Superior temporal gyrus (tissue), 1 donor: ENCODE data around the gene NTN3.
A peak's percentile ranks its signal among the peaks of the same experiment; 100 is the strongest.
"Not testable (repeated sequence)": the region's sequence is repeated elsewhere in the genome, so short reads cannot be mapped to it uniquely, and the experiment has no call there.

Source experiments
- DNase-seq: peaks from one replicate; pipeline ENCODE4 v3.0.0-alpha.2; 2016; ENCODE audit errors: extremely low spot score

NTN3 gene

DNA sequence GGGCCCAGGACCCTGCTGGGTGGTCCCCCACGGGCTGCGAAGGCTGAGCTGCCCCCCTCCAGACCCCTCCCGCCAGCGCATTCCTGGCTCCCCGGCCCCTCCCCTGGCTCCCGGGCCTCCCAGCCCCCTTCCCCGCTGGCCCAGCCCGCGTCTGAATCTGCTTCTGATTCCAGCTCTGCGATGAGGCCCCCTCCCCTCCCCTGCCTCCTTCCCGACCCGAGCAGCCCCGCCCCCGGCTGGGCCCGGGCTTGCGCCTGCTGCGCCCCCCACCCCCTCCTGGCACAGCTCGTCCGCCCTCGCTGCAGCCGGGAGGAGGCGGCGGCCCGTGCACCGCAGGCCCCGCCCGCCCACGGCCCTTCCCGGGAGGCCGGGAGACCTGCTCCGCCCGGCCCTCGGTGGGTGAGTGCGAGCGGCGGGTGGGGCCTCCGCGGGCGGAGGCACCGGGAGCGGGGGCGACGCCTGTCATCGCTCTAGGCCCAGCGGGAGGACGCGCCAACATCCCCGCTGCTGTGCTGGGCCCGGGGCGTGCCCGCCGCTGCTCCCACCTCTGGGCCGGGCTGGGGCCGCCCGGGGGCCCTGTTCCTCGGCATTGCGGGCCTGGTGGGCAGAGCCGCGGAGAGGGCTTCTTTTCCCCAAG is at the start of gene NTN3:
NTN3 (plus strand) TSS at position 282 of the 637 bp plus-strand sequence. CDS start 405 bp downstream, outside the sequence.
- DNase-seq, result no peak

DNA sequence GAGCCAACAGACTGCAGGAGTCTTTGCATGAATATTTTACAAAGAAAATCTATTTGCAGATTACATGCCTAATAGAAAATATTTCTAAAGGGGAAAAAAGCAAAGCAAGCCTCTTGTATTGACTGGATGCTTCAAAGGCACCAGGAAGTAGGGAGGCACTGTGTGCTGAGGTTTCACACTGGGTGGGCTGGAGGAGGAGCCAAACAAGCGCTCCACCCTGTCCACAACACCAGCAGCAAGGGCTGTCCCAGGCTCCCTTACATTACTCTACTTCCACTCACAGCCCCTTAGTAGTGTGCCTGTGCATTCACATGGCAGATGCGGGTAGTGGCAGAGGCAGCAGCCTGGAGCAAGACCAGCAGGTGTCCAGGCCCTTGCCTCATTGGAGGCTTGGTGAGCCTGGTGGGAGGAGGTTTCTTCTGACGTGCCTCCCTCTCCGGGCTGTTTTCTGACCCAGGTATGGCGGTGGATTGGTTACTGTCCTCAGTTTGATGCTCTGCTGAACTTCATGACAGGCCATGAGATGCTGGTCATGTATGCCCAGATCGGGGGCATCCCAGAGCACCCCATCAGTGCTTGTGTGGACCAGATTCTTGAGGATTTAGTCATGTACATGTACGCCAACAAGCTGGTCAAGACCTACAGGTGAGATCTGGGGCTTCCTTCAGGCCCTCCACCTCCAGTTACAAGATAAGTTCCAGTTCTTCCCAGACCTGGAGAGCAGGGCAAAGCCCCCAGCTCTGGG is 48.8 kb upstream of the NTN3 start:
- DNase-seq, result no peak

DNA sequence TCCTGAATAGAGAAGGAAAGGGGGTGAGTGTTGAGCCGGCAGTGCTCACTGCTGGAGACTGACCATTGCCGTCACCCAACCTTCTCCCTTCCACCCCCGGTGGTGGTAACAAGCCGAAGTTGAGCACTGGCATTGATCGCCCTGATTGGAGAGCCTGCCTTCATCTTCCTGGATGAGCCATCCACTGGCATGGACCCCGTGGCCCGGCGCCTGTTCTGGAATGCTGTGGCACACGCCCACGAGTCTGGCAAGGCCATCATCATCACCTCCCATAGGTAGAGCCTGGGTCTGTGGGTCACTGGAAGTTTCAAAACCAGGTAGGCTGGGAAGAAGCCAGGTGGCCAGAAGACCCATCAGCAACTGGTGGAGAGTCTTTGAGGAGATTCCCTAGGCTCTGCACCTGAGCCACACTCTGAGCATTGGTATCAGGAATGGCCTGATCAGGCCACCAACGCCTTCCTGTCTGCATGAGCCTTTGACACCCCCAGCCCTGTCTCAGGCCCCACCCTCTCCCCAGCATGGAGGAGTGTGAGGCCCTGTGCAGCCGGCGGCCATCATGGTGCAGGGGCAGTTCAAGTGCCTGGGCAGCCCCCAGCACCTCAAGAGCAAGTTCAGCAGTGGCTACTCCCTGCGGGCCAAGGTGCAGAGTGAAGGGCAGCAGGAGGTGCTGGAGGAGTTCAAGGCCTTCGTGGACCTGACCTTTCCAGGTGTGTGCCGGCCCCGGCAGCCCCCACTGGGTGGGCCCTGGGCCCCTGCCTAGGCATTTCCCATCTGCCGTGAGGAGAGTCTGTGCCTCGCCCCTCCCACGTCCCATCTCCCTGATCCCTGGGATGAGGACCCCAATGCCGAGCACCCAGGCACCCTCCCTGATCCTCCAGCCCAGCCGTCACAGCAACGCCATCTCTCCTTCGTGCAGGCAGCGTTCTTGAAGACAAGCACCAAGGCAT is 46.8 kb upstream of the NTN3 start:
- no peak for DNase-seq

DNA sequence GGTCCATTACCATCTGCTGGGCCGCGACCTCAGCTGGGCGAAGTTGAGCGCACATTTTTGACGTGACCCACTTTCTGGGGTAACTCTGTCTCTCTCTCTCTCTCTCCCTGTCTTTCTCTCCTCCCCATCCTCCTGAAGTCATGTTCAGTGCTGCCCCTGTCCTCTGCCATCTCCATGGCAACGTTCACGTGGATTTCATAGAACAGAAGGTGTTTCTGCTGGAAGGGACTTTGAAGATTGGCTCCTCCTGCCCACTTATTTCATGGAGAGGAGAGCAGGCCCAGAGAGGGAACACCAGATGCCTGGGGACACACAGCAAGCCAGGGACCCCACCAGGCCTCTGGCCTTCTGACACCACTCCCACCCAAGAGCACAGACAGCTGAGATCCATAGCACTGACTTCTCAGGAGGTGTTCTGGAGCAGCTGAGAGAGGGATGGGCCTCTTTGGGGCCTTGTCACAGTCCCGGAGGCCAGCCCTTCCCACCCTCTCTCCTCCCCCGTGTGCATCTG is 46.0 kb upstream of the NTN3 start:
- no peak for DNase-seq

DNA sequence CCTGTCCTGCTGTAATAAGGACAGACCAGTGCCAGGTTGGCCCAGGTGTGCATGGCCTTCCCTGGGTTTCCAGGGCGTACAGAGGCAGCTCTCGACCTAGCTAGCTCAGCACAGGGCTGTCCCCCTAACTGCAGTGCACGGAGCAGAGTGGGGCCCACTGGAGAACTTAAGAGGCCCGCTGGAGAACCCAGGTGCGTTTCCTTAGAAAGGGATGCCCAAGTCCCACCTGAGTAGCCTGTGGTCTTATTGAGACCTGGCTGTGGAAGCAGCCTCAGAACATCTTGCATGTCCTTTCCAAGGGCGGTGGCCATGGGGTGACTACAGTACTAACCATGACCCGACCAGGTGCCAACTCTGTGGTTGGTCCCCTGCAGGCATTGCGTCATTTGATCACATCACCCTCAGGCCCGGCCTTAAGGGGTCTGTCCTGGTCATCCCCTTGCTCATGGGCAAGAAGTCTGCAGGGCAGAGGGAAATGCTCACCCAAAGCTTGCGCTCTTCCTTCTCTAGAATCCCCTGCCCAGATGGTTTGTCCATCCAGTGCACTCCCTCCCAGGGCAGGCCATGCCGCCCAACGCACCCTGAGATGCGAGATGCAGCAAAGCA is 45.2 kb upstream of the NTN3 start:
- no peak for DNase-seq

DNA sequence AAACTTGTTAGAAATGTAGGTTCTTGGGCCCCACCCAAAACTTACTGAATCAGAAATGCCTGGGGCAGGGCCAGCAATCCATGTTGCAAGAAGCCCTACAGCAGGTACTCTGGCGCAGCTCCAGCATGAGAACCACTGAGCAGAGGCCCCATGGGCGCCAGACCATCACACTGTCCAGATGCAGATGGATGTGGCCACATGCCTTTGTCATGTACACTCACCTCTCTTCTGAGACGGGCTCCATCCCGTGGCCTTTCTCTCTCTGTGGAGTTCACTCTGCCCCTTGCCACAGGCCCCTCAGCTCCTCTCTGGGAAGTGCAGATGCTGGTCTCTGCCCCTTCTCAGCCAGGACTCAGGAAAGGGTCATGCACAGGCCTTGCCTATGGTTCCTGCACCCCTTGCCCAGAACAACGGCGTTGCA is 44.1 kb upstream of the NTN3 start:
- no peak for DNase-seq

DNA sequence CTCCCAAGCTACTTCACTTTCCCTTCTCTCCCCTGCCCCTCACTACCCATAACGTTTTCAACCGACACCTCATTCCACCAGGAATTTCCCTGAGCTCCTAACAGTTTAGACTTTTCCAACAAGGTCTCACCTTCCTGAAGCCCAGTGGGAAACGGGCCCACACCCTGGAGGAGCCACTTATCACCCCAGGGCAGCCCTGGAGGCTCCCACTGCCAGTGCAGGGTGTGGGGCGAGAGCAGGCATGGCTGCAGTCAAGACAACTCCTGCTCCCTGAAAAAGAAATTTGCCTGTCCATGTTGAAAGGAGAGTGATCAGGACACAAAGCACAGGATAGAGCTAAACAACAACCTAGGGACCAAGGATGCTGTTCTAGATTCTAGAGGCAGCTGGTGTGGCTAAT is 43.6 kb upstream of the NTN3 start:
- no peak for DNase-seq

DNA sequence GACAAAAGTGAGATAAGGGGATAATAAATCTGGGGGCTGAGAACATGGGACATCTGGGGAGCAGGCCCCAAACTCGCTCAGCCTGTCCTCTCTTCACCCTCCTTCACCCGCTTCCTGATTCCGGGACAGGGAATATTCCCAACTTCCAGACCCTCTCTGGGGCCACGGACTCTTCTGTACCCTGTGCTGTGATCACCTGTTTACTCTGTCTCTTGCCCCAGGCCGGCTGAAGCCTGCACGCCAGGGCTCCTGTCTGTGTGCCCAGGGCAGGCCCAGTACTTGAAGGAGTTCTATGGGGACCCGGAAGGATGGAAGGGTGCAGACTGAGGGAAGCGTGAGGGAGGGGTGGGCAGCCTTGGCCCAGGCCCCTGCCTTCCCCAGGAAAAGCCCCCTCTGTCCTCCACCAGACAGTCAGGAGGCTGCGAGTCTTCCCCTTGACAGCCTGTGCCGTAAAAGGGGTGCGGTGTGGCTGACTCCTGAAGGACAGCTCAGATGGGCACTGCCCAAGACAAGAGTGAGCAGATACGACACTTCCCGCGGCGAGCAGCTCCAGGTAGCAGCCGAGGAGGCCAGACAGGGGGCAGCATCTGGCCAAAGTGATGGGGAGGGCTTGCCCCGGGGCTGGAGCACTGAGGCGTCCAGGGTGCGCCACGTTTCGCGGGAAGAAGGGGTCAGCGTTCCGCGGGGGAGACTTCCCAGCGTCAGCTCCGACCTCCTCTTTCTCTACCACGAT is 42.9 kb upstream of the NTN3 start:
- DNase-seq, result no peak

DNA sequence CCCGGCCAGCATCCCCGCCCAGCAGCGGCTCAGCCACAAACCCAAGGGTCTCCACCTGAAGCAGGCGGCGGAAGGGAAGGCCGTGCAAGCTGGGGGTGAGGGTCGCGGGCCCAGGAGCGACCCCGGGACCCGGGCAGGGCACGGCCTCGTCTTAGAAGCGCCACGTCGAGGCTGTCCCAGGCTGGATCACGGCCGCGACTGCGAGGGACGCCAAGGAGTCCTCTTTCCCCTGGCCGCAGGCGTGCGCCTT is 42.4 kb upstream of the NTN3 start:
- no peak for DNase-seq

DNA sequence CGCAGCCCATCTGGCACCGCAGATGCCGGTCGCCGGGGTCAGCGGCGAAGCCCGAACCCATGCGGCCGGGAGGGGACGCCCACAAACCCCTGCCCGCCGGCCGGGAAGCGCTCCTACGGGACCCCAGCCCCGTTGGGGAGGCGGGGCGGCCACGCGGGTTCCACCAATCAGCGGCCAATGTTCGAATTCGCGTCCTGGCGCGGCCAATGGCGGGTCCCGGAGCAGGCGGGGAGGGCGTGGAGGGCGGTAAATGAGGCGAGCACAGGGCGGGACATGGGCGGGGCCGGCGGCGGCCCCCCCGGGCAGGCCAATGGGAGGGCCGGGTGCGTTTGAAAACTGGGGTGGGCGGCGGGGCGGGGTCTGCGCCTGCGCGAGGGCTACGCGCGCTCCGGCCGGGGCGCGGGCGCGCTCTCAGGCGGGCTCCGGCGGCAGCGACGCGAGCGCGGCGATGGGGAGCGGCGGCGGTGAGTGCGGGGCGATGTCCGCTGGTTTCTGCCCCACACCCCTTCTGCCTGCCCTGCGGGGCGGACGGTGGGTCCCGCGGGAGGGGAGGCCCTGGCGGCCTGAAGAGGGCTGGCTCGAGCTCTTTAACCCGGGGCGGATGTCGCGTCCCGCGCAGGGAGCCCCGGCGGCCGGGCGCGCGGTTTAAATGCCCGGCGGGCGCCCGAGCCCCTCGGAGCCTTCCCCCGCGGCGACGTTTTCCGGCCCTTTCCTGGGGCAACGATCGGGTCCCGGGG is 41.9 kb upstream of the NTN3 start, which contains the start of gene CCNF:
CCNF (plus strand) TSS at position 414 of the 737 bp plus-strand sequence; CDS start at position 449, 35 bp downstream.
- DNase-seq, result peak; percentile 94

DNA sequence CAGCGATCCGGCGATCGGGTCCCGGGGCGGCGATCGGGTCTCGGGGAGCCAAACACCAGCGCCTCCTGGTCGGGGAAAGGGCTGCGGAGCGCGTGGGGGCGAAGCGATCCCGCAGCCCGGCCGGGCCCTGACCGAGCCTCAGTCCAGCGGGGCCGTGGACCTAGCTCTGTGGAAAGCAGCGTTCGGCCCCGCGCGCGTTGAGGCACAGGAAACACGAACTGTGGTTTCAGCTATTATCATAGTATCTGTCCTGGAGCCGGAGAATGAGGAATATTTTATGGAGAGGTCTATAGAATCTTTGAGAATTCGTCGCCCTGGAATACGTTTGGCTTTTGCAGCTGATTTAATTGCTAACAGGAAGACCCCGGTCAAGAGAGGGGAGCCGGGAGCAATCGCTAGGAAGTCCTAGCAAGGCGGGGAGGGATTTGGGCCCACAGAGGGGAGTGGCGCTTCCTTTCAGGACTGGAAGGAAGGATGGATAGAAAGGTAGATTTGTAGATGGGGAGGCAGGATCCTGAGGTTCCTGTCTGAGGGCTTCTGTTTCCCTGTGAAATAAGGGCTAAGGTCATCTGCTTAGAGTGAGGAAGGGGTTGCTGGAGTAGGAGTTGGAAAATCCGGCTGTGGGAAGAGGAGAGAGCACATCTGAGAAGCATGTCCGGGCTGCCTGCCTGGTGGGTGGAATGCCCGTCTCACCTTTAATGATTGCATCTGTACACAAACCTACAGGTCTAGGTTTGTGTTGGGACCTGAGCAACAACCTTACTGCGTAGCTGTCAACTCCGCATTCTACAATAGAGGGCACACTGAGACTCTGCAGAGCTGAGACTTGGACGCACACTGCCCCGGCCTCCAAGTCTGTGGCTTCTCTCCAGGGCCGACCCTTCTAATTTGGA is 41.1 kb upstream of the NTN3 start:
- DNase-seq, result peak; percentile 60

DNA sequence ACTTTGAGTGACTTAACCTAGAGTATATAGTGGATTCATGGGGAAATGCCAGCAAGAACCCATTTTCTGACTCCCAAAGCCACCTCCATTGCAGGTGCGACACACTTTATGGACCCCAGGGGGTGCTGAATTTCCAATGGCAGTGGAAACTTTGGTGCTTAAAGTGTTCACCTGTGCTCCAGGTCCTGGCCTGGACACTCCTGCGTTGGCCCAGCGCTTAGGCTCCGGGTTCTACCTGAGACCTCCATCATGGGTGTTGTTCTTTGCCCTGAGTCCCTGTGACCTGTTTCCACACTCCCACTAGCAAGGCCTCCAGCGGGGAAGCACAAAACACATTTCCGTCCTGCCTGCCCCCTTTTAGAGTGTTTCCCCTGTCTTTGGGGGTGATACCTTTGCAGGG is 38.8 kb upstream of the NTN3 start:
- no peak for DNase-seq

DNA sequence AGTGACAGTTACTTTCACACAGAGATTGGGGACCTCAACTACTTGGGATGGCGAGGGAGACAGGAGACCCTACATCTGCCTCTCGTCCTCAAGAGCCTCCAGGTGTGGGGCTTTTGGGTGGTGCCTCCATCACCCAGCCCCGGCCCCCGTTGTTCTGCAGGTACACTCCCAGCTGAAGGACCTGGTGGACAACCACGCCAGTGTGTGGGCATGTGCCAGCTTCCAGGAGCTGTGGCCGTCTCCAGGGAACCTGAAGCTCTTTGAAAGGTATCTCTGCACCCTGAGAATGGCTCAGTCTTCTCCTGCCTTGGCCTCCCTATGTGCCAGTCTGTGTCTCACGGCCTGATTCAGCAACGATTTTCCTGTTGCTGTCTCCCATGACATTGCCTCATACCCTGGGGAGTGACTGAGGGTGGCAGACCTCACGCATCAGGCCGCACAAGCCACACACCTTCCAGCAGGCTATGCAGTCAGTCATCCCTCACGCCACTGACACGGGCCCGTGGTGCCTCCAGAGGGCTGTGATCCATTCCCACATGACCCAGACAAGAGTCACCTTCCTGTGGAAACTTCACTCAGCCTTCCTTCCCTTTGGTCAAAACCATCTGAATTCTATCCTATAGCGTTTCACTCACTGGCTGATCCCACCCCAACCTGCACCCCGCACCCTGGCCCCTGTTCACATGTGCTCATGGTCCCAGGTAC is 38.1 kb upstream of the NTN3 start:
- no peak for DNase-seq

DNA sequence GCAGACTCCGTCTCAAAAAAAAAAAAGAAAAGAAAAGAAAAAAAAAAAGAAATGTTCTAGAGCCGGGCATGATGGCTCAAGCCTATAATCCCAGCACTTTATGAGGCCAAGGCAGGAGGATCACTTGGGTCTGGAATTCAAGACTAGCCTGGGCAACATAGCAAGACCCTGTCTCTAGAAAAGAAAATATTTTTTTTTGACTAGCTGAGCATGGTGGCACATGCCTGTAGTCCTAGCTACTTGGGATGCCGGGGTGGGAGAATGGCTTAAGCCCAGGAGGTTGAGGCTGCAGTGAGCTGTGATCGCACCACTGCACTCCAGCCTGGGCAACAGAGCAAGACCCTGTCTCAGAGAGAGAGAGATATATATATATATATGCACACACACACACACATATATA is 35.9 kb upstream of the NTN3 start:
- DNase-seq, result not testable (repeated sequence)

DNA sequence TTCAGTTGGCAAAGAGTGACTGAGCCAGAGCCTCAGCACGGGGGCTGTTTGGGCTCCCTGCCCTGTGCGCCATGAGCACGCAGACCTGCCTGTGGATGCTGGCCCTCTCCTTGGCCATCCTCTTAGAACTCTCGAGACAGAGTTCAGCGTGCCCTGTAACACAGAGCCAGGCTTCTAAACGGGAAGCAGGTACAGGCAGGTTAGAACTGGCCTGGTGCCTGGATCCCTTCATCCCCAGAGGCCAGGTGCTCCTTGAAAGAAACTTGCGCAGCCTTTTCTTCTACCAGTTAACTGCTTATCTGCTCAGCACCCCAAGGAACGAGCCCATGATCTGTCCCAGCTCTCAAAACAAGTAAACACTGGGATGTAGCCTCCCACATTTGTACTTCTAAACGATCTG is 35.0 kb upstream of the NTN3 start:
- DNase-seq, result no peak

DNA sequence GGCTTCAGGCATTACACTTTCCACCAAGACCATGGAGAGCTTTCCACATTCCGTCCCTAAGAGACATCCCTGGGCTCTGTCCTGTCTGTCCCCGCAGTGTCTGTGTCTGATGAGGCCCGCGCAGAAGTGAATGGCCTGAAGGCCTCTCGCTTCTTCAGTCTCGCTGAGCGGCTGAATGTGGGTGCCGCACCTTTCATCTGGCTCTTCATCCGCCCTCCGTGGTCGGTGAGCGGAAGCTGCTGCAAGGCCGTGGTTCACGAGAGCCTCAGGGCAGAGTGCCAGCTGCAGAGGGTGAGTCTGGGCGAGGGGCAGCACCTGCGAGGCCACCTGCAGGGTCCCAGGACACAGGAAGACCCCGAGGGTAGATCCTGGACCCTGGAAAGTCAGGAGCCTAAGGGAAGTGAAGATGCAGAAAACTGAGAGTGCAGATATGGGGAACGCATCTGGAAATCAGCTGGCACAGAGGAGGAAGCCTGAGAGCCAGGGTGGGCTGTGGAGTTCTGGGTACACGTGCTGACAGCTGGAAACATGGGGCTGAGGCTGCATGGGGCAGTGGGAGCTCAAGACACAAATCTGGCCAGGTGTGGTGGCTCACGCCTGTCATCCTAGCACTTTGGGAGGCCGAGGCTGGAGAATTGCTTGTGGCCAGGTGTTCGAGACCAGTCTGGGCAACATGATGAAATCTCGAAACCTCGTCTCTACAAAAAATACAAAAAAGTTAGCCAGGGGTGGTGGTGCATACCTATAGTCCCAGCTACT is 33.9 kb upstream of the NTN3 start:
- no peak for DNase-seq

DNA sequence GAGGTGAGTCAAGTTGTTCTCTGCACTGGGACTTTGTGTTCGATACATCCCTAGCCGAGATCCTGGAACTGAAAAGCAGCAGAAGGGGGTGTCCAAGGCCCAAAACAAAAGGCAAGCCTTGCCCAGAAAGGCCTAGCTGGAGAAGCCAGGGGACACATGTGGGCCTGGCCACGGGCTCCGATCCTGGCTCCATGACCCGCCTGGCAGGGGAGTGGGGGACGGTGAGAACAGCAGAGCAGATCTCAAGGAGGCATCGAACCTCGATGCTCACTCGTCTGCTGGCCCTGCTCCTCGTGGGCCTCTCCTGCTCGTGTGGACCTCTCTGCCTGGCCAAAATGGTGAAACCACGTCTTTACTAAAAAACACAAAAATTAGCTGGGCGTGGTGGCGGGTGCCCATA is 33.0 kb upstream of the NTN3 start:
- DNase-seq, result no peak

DNA sequence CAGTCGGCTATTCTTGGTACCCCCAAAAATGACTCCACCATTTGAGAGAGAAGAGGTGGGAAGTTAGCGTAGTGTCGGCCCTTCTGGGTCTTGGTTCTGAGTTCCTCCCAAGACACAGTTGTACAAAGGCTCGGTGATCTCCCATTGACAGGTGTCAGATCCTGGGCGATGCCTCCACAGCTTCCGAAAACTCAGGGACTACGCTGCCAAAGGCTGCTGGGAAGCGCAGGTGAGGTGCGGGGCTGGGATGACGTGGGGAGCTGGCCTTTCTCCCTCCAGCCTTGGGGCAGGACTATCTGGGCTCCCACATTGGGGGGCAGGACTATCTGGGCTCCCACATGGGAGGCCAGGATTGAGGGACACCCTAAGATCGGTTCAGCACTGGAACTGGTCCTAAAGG is 31.5 kb upstream of the NTN3 start:
- no peak for DNase-seq
